Upper lobe of left lung (tissue), 4 donors: ENCODE measurements around the gene CDH15.

ENCODE experiments used
- EP300 ChIP-seq, 4 donors: sonication (generic); formaldehyde crosslinking; IDR thresholded peaks; one replicate each; pipeline ENCODE4 v1.5.1; 2017; ENCODE audit warnings: antibody characterized with exemption in 4 of 4, control low read depth in 2 of 4
- POLR2A ChIP-seq, 4 donors: fragments of 450-650 bp; IDR thresholded peaks; one replicate each; pipeline ENCODE4 v1.5.1; 2016 to 2017; ENCODE audit warnings: antibody characterized with exemption in 4 of 4, mild to moderate bottlenecking in 2 of 4
- POLR2AphosphoS5 ChIP-seq, 2 donors: sonication (generic); formaldehyde crosslinking; IDR thresholded peaks; one replicate each; pipeline ENCODE4 v1.5.1; 2017; ENCODE audit warnings: antibody characterized with exemption in 2 of 2
- TF ChIP-seq, protein P1 (sequence below), 6 experiments: fragments of 450-650 bp in 4 of 6; fragments of 200-600 bp in 2 of 6; sonication (generic) in 2 of 6; IDR thresholded peaks; one replicate each; pipeline ENCODE4 v1.5.1; 2016 to 2019; ENCODE audit warnings: antibody characterized with exemption in 6 of 6

DNA sequence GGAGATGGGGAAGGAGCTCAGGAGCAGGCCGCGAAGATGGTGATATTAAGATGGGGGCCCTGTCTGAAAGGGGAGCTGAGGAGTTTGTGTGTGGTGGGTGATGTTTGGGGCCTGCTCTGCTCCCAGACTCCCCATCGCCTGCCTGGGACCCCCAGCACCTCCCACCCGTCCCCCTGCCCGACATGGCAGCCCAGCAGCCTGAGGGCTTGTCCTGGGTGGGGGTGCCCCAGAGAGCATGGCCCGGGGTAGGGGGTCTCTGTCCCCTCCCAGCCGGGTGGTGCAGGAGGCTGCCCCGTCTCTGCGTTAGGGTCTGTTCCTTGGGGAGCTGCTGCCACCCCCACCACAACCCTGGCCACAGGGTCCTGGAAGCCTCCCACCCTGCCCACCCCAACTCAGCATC lies 5.2 kb downstream of the CDH15 start:
- TF ChIP-seq, protein P1, sequence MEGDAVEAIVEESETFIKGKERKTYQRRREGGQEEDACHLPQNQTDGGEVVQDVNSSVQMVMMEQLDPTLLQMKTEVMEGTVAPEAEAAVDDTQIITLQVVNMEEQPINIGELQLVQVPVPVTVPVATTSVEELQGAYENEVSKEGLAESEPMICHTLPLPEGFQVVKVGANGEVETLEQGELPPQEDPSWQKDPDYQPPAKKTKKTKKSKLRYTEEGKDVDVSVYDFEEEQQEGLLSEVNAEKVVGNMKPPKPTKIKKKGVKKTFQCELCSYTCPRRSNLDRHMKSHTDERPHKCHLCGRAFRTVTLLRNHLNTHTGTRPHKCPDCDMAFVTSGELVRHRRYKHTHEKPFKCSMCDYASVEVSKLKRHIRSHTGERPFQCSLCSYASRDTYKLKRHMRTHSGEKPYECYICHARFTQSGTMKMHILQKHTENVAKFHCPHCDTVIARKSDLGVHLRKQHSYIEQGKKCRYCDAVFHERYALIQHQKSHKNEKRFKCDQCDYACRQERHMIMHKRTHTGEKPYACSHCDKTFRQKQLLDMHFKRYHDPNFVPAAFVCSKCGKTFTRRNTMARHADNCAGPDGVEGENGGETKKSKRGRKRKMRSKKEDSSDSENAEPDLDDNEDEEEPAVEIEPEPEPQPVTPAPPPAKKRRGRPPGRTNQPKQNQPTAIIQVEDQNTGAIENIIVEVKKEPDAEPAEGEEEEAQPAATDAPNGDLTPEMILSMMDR (IDR thresholded peaks at IDR 0.05): no peak
- no peak for TF ChIP-seq POLR2A (IDR thresholded peaks at IDR 0.05)
- TF ChIP-seq POLR2AphosphoS5 (IDR thresholded peaks at IDR 0.05): no peak
- TF ChIP-seq EP300 (IDR thresholded peaks at IDR 0.05): no peak
